HG03097 (cell line): ENCODE data around the gene SQOR.

Source experiments
- ATAC-seq: cut with Tn5 transposase; IDR thresholded peaks from one replicate; pipeline ENCODE4 v1.9.1; 2021; ENCODE audit not compliant: unreplicated experiment, low FRiP score

Gene SQOR

DNA sequence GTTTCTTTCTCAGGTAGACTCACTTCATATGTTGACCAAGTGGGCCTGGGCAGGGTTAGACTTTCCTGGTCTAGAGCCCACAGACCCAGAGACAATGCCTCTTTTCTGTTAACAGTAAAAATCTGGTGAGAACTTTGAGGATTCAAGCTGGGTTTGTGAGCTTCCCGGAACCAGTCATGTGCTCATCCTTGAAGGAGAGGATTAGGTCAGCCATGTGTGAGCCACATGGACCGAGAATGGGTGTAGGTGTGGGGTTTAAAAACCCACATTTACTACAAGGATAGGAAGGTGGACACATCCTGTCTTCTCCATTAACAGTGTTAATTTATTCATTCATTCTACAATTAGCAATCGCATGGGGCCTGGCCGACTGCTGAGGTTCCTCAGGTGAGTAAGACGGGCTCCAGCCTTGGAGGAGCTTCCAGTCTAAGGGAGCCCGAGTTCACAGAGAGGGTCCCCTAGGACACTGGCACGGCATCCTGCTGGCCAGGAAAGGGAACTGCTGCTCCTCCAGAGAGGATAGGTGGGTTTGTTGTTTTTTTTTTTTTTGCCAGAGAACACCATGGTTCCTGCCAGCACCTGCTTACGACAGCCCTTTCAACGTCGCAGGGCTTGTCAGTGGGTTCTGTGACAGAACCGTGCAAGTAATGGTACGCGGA is 69.0 kb downstream of the SQOR start:
- no peak for ATAC-seq

DNA sequence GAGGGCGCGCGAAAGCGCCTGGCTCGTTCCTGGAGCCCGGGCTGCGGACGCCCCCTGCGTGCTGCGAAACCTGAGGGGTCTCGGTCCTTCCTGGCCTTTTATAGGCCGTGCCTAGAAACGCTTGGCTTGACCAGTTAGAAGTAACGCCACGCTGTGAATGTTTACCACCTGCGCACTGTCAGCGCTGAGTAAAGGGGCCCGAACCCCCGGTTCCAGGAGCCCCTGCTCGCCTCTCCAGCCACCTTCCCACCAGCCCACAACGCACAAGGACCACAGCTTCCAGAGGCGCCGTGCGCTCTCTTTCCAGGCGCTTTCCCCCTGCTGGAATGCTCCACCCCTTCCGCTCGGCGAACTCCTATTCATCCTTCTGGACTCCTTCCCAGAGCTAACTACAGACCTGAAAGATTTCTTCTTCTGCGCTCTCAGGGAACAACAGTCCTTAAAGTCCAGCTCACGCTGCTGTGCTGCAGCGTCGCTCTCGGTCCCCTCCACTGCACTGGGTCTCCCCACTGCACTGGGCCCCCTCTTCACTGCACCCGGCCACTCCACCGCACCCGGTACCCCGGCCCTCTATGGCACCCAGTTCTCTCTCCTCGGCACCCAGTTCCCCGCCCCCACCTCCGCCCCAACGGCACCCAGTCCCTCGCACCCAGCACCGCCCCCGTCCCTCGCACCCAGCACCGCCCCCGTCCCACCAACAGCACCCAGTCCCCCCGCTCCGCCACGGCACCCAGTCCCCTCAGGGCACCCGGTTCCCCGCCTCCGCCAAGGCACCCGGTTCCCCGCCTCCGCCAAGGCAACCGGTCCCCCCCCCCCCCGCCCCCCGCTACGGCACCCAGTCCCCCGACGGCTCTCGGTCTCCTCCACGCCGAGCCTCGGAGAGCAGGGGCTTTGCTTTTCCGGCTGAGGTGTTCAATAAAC is 69.8 kb downstream of the SQOR start:
- ATAC-seq, result no peak

DNA sequence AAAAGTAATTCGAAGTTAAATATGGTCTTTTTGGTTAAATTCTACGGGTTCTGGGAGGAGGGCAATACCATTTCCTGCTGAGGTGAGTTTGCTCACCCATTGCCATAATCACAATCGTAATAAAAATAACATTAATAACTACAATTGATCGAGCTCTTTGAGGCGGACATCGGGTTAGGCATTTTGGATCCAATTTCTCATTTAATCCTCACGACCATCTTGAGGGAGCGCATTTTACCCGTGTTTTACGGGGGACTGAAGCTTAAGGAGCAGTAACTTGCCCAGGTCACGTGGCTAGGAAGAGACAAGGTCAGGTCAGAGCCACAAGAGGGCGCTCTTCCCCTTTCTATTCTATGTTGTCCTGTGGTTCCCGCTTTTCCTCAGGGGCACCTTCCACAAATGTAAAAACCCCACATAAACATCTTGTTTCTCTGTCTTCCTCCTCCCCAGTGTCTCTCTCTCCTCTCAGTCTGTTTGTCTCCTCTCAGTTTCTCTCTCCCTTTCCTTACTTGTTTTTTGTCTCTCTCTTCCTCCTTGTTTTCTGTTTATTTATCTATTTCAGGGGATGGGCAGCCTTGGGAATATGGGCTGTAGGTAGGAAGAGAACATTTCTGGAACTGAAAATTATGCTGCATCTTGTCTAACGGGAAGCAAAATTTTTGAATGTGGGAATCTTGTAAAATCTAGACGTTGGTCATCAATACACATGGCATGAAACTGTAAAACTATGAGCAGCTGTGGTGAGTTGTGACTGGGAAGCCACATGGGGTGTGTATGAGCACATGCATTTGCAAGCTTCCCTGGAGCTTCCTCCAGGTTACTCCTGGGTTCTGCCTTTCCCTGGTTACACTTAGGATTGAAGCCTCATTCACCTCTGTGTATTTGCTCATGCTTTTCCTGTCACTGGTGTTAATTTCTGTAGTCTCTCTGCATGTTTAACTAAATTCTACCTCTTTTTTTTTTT is 71.0 kb downstream of the SQOR start:
- peak; percentile 82 for ATAC-seq

DNA sequence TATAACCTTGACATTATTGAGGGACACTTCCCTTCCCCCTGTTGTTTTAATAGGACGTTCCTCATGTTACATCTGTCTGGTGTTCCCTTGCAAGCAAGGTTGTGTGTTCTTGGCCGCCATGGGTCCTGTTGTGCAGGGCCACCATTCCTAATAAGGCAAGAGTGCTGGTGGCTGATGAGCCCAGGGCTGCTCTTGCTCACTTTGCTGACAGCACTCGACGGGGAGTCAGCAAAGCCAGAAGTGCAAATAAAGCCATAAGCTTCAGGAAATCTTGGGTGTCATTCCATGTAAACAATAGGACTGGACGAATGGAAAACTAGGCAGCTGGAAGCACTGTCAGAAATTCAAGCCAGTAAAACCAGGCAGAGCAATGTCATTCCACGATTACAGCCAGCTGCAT is 75.8 kb downstream of the SQOR start:
- ATAC-seq, result no peak

DNA sequence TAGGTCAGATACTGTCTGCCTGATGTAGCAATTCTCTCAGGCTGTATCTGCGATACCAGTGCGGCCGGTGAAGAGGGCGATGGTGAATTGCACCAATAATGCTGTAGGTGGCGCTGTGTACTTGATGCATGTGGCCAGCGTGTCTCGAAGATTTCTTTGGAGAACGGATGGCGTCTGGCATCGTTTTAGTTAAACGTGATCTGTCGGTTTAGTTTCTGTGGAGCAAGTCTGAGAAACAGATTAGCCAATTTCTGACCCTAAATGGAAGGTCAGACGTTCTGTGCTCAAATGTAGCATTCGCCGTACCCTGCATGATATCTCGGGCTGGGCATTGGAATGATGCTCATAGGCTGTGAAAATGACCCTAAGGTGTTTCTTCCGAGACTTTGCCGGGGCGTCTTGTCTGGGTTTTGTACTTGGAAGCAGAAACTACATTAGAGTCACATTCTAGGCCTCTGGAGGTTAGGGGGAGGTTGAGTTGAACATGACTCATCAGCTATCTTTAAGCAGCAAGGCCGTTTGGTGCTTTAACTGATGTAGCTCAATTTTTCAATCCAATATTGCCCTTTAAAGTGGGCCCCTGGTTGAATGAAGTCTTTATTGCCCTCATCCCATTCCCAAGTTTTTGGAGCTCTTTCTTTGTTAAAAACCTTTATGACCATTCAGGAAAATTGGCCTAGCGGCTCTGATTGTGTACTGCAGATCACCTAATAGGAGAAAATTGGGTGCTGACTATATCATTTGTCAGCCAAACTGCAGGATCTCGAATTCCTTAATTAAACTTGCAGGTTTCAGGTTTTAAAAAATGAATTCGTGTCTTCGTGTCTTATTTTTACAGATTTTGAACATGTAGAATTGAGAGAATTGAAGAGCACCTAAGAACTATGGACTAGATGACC is 80.0 kb downstream of the SQOR start:
- ATAC-seq, result no peak

DNA sequence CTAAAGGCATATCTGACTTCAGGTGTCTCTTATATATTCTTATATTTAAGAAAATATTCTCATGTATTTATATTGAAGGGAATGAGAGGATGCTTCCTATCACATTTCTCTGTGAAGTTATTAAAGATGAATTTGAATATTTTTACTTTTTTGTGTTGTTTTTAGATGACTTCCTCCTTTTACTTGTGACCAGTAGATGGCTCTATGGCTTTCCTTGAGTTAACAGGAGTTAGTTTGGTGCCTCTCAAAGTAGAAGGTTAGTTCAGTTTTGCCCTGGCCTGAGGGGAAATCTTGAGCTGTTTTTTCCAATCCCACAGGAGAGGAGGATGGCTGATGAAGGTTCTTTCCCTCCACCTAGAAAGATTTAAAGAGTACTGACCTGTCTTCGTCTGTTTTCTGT is 80.7 kb downstream of the SQOR start:
- no peak for ATAC-seq

DNA sequence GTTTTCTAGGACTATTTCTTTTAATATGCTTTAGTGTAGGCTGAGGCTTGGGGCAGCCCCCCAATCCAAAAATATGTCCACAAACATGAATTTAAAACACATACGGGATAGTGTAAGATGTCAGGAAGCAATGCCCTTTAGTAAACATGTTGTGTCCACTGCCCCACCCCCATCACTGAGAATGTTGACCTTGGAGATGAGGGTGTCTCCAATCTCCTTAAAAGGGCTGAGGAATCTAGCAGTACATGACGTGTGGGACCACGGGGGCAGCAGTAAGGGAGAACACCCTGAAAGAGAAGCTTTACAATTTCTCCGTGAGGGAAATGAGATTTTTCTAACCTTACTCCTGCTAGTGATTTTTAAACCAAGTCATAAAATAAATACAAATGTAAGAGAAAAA is 84.7 kb downstream of the SQOR start:
- no peak for ATAC-seq

DNA sequence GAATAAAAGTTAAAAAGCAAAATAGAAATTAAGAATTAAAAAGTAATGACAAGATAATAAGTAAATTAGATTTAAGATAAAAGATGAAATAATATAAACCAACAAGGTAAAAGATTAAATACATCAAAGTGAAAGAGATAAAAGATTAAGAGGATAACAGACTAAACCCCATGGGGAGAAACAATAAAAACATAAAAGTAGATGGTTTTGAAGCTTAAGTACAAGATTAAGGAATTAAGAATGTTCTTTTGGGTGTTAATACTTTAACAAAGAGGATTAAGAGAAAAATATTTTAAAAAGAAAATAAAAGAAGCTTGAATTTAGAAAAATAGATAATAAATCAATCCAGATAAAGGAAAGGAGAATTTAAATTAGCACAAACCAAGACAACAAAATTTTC is 85.4 kb downstream of the SQOR start:
- no peak for ATAC-seq

DNA sequence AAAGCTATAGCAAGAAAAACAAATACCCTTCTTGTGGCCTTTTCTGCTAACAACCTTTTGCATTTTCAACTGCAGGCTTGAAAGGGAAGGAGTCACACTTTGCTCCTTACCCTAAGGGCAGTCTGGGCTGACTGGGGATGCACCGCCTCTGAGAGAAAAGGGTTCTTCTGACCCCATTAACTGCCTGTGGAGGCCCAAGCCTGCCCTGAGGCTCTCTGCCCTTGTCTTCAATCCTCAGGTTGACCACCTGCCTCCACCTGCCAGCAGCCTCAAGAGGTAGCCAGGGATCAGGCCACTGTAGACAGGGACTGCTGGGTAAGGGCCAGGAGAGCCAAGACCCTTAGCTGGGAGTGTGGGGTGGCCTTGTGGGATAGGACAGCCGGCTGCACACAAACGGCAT is 93.8 kb downstream of the SQOR start:
- ATAC-seq, result no peak

DNA sequence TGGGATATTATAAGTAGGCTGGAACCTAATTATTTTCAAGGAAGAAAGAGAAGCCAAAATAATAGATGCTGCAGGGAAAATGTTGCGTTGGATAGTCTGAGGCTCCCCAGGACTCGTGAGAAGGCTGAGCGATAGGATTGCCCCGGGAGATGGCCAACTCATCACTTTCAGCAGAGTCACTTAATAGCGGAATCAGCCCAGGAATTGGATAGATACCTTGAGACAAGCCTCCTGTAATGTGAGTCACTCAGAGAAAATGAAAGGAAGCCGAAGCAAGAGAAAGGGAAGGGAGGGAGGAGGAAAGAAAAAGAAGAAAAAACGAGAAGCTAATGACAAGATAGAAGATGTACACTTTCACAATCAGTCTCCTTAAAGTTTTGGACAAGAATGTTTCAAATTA is 94.3 kb downstream of the SQOR start:
- no peak for ATAC-seq

DNA sequence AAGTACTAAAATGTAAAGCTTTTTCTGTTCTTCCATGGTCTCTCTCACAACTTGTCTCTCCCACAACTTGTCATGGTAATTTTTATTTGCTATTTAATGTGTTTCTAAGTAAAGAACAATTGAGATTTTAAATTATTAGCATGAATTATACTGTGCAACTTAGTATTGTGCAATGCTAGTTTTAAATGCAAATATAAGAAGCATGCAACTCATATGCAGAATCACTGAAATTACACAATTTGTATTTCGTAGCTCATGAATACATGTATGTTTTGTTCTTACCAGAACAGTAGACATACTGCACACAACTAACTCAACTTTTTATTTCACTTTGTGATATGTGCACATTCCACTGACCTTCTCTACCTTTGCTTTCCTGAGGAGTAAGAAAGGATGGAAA is 96.5 kb downstream of the SQOR start:
- no peak for ATAC-seq

DNA sequence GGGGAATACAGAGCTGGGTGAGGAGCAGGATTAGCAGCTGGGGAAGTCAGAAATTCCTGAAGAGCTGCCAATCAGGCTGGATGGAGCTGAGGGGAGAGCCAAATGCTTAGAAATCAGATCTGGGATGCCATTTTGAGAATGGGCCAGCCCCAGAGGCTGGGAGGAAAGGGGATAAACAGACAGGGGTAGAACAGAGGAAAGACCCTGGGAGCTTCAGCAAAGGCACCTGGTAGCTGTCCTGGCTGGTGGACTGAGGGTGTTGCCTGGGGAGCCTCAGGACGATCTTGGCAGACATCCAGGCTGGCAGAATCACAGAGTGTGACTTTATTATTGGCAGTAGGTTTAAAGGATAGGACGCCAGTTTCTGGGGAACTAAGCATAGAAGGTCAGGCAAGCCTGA is 97.8 kb downstream of the SQOR start:
- ATAC-seq, result no peak

DNA sequence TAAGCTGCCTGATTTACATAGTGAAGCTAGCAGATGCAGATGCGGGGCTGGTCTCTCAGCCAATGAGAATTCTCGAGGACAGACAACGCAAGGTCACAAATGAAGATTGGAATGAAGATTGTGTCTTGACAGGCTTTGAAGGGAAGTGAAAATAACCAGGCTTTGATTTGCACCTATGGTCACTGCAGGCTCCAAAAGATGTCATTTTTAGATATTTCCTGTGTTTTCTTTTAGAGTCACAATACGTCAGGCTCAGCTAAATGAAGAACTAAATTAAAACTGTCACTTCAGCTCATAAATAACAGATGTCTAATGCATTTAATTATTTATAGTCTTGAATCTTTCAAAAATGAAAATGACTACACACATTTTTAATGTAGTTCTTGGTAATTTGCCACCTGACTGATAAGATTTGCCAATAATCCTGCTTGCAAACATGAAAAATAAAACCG is 99.5 kb downstream of the SQOR start:
- ATAC-seq, result no peak
